ENCODE results near the gene RHBDF2.

Gene RHBDF2

DNA sequence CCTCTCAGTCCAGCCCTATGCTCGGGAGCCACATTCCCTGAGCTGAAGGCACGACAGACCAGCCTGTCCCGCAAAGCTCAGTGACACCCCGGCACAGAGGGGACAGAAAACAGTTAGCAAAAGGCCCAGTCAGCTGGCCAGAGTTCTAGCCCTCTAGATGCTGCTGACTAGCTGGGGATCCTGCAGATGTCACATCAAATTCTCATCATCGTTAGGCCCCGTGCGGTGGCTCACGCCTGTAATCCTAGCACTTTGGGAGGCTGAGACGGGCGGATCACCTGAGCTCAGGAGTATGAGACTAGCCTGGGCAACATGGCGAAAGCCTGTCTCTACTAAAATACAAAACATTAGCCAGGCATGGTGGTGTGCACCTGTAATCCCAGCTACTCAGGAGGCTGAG, 65.5 kb downstream of the RHBDF2 start:
- in situ Hi-C loops (cut with HindIII; ENCODE audit: low pct_ligation_motif_present, low pct_unique_long_range_greater_than_20kb, low sequenced_read_pairs) = no loop called here
- DNase-seq = no peak

DNA sequence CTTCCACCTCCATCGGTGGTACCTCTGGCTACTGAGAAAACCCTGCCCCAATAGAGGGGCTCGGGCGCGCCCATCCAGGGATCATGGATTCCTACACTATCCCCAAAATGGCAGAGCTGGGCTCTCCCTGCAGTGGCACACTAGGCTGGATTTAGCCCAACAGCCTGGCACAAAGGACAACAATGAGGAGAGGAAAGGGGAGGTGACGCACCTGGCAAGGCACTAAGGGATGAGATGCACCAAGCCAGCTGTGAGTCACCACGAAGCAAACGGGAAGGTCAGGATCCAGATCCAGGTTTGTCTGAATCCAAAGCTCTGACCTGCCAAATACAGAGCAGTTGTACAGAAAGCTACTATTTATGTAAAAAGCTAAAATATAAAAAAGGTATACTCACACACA, 66.4 kb downstream of the RHBDF2 start:
- in situ Hi-C loops (cut with HindIII; ENCODE audit: low pct_ligation_motif_present, low pct_unique_long_range_greater_than_20kb, low sequenced_read_pairs) = no loop called here
- DNase-seq = no peak

DNA sequence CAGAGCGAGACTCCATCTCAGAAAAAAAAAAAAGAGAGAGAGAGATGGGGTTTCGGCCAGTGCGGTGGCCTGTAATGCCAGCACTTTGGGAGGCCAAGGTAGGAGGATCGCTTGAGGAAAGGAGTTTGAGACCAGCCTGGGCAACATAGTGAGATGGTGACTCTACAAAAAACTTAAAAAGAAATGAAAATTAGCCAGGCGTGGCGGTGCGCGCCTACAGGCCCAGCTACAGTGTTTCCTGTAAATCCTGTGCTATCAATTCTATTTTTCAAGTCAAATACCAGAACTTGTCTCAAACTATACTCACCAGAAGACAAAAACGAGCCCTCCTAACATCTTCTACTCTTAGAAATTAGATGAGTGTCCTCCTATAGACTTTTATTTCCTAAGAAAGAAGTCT, 67.5 kb downstream of the RHBDF2 start:
- DNase-seq = no peak
- in situ Hi-C loops (cut with HindIII; ENCODE audit: low pct_ligation_motif_present, low pct_unique_long_range_greater_than_20kb, low sequenced_read_pairs) = no loop called here

DNA sequence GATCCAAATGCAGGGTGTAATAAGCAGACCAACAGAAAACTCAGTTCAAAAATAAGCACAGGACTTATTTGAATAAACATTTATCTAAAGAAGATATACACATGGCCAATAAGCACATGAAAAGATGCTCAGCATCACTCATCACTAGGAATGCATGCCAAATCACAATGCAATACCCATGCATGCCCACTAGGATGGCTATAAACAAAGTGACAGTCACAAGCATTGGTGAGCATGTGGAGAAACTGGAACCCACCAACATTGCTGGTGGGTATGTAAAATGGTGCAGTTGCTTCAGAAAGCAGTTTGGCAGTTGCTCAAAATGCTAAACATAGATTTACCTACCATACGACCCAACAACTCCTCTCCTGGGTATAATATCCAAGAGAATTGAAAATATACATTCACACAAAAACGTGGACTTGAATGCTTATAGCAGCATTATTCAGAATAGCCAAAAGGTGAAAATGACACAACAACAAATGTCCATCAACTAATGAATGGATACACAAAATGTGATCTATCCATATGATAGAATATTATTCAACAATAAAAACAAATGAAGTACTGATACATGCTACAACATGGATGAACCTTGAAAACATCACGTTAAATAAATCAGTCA, 68.4 kb downstream of the RHBDF2 start:
- peak; percentile 40 for DNase-seq
- in situ Hi-C loops (cut with HindIII; ENCODE audit: low pct_ligation_motif_present, low pct_unique_long_range_greater_than_20kb, low sequenced_read_pairs) = no loop called here

DNA sequence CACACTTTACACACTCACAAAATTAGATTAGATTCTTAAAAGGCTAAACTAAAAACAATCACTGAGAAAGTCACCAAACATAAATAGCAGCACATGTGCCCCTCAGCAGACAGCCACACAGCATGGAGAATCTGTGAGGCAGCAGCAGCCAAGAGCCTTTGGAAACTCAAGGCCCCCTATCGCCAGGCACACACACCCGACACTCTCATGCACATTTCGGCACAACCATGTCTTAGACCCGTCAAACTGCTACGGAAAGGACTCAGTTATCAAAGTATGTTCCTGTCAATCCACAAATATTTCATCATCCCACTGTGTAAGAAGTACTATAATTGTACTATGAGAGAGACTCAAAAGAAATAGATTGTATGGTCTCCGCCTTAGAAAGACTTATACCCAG, 69.2 kb downstream of the RHBDF2 start:
- in situ Hi-C loops (cut with HindIII; ENCODE audit: low pct_ligation_motif_present, low pct_unique_long_range_greater_than_20kb, low sequenced_read_pairs) = no loop called here
- no peak for DNase-seq

DNA sequence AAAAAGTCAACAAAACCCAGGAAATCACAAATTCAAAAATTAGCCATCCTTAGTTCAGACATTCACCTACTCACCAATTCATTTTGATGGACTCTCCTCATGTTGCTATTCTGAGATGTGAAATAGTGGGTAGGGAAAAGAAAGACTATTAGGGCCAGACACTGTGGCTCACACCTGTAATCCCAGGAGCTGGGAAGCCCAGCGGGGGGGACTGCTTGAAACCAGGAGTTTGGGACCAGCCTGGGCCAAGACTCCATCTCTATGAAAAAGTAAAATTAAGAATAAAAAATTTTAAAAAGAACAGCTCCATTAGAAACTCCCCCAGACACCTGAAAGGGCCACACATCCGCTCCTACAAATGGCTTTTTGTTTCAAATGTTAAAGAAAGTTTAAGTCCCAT, 69.7 kb downstream of the RHBDF2 start:
- in situ Hi-C loops (cut with HindIII; ENCODE audit: low pct_ligation_motif_present, low pct_unique_long_range_greater_than_20kb, low sequenced_read_pairs) = no loop called here
- no peak for DNase-seq

DNA sequence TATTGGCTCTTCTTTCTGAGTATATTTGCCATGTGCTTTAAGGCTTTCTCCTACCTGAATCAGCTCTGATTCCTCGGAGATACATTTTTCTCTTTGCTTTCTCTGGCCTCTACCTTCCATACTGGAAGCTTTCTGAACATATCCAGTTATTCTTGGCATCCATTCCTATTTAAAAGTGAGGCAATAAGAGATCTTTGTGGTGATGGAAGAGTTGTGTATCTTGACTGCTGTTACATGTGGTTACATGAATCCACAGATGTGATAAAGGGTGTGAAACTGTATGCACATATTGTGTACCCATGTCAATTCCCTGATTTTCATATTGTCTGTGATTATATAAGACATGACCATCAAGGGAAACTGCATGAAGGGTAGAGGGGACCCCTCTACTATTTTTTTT, 72.7 kb downstream of the RHBDF2 start:
- DNase-seq = no peak
- in situ Hi-C loops (cut with HindIII; ENCODE audit: low pct_ligation_motif_present, low pct_unique_long_range_greater_than_20kb, low sequenced_read_pairs) = no loop called here

DNA sequence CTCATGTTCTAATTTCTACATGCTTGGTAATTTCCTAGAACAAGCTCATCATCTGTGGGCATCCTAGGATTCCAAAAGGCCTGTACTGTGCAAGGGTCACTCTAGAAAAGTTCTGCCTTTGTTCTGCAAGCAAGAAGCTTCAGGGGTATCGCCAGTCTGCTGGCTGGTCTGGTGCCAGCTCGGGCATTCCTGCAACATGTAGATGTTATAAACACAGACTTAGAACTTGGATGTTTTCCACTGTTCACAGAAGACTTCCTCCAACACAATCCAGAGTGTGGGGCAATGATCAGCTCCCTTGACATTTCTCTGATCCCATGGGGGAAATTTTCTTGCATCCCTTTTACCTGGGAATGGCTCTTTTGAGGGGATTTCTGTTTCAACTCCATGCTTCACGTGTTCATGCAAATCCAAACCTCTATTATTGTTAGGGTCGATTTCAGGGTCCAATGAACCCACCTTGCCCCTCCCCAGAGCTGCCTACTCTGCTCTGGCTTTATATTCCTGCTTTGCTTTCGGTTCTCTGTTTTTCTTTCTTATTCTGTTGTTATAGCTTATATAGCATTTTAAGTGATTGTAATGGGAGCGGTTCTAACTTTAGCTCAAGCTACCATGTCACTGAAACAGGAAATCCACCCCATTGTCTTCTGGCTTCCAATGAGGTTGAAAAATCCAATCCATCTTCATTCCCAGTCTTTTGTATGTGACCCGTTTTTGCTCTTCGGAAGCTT, 73.6 kb downstream of the RHBDF2 start:
- DNase-seq = no peak

DNA sequence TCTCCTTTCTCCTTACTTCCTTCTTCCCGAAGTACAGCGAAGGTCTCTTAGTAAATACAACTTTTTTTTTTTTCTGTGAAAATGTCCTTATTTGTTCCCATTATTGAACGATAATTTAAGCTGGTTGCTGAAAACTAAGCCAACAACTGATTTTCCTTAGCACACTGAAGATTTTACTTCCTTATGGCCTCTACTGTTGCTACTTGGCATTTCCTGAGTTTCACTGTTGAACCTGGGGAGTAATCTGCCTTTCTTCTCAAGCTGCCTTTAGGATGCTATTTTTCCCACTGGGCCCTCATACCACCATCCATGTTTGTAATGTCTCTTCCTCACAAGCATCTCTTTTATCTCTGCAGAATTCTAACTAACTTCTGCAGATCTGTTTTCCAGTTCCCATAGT, 74.4 kb downstream of the RHBDF2 start:
- no peak for DNase-seq
- in situ Hi-C loops (cut with HindIII; ENCODE audit: low pct_ligation_motif_present, low pct_unique_long_range_greater_than_20kb, low sequenced_read_pairs) = no loop called here

More for the DNA sequence above, 73.6 kb downstream of the RHBDF2 start:
- in situ Hi-C loops (cut with HindIII; ENCODE audit: low pct_ligation_motif_present, low pct_unique_long_range_greater_than_20kb, low sequenced_read_pairs) = no loop called here

DNA sequence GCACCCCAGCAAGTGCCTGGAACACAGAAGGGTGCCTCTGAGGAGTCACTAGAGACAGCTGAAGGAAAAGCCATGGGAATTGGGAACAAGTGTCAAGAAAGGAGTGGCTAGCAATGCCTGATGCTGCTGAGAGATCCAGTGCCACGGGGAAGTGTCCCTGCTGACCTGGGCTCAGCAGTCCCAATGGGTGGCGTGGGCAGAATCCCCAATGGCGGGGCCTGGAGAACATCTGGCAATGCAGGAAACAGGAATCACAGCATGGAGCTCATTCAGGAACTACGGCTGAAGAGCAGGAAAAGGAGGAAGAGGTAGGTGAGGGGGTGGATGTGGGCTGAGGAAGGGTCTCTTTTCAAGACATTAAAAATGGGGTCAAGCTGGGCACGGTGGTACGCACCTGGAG, 78.4 kb downstream of the RHBDF2 start:
- DNase-seq = no peak
- in situ Hi-C loops (cut with HindIII; ENCODE audit: low pct_ligation_motif_present, low pct_unique_long_range_greater_than_20kb, low sequenced_read_pairs) = no loop called here

DNA sequence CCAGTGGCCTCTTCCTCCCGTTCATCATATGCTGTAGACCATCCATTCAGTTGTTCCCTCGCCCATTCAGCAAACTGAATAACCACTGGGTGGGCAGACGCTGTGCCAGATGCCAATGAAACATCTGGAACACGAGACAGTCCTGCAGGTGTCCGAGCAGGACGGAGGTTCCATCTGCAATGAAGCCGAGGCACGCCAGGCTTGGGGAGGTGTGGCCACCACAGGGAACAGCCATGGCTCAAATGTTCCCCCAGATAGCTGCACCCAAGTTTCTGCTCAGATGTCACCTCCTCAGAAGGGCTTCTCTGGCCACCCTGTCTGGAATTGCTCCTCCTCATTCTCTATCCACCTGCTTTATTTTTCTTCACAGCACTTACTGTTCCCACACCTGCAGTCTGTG, 78.8 kb downstream of the RHBDF2 start:
- DNase-seq = no peak
- in situ Hi-C loops (cut with HindIII; ENCODE audit: low pct_ligation_motif_present, low pct_unique_long_range_greater_than_20kb, low sequenced_read_pairs) = no loop called here

DNA sequence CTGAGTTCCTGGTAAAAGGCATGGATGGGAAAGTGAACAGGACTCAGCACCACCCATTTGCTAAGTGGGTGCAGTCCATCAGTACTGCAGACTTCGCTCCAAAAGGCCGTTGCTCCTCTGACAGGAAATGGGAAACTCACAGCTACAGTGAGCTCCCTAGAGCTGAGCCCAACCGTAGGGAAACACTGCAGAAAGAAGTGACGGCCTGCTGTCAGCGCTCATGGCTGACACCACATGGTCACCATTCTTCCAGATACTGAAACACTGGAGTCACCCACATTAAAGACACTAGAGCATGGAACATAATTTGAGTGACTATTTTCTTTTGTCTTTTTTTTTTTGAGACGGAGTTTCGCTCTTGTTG, 80.2 kb downstream of the RHBDF2 start:
- in situ Hi-C loops (cut with HindIII; ENCODE audit: low pct_ligation_motif_present, low pct_unique_long_range_greater_than_20kb, low sequenced_read_pairs) = no loop called here
- no peak for DNase-seq

Data from ACHN (cell line).